Esophagus muscularis mucosa (tissue), 4 donors: ENCODE results near the gene ACSM2B.
"Not testable (repeated sequence)": the region's sequence is repeated elsewhere in the genome, so short reads cannot be mapped to it uniquely, and the experiment has no call there.

Source experiments
- EP300 ChIP-seq: sonication (generic); formaldehyde crosslinking; IDR thresholded peaks from one replicate; pipeline ENCODE4 v1.6.1; 2017; ENCODE audit warnings: antibody characterized with exemption
- POLR2A ChIP-seq: fragments of 450-650 bp; IDR thresholded peaks from one replicate; pipeline ENCODE4 v1.6.1; 2017; ENCODE audit warnings: antibody characterized with exemption, moderate library complexity, mild to moderate bottlenecking, low read depth
- TF ChIP-seq, protein P1 (sequence below), 3 experiments: fragments of 200-600 bp in 2 of 3; fragments of 450-650 bp in 1 of 3; sonication (generic) in 2 of 3; IDR thresholded peaks; one replicate each; pipeline ENCODE4 v1.5.1; 2017 to 2019; ENCODE audit warnings: antibody characterized with exemption in 3 of 3, mild to moderate bottlenecking in 2 of 3, moderate library complexity in 1 of 3

- TF ChIP-seq, protein P1, sequence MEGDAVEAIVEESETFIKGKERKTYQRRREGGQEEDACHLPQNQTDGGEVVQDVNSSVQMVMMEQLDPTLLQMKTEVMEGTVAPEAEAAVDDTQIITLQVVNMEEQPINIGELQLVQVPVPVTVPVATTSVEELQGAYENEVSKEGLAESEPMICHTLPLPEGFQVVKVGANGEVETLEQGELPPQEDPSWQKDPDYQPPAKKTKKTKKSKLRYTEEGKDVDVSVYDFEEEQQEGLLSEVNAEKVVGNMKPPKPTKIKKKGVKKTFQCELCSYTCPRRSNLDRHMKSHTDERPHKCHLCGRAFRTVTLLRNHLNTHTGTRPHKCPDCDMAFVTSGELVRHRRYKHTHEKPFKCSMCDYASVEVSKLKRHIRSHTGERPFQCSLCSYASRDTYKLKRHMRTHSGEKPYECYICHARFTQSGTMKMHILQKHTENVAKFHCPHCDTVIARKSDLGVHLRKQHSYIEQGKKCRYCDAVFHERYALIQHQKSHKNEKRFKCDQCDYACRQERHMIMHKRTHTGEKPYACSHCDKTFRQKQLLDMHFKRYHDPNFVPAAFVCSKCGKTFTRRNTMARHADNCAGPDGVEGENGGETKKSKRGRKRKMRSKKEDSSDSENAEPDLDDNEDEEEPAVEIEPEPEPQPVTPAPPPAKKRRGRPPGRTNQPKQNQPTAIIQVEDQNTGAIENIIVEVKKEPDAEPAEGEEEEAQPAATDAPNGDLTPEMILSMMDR (IDR thresholded peaks at IDR 0.05) = not testable (repeated sequence)
- not testable (repeated sequence) for TF ChIP-seq POLR2A, EP300
Measured at GRCh38 chr16:20565334-20565733, 10.8 kb downstream of the ACSM2B start.
